GM12878 (cell line): ENCODE results near the gene ANO6. TPM values are rescaled to one million over a fixed set of nuclear protein-coding genes. Genes with fewer than 3 reads are reported as not detected.

Experiments used
- ATAC-seq: fragments of 200-7000 bp; cut with Tn5 transposase; 3 replicates; pipeline ENCODE4 v1.9.1; 2020; ENCODE audit warnings: mild to moderate bottlenecking, moderate library complexity
- BruUV-seq: library from RNA; stranded (reverse); fragments of 400-500 nt; replicated peaks from 2 replicates; lab custom pipeline; 2021; lab: Mats Ljungman, UMichigan
- CTCF ChIA-PET: fragments of 300-600 bp; sonication (Branson Sonifier 250); formaldehyde crosslinking; extraction: SDS; loops from one replicate; lab custom pipeline; 2021; ENCODE audit warnings: inconsistent platforms; lab: Yijun Ruan, JAX
- POLR2A ChIA-PET: fragments of 350-600 bp; formaldehyde crosslinking; extraction: SDS; loops from one replicate; lab custom pipeline; 2021; ENCODE audit warnings: inconsistent platforms; lab: Charles Lee
- RAD21 ChIA-PET: fragments of 300-600 bp; sonication (Branson Sonifier 250); formaldehyde crosslinking; loops from one replicate; lab custom pipeline; 2023; ENCODE audit warnings: antibody characterized with exemption; ENCODE audit not compliant: unreplicated experiment; lab: Charles Lee
- SMC1A ChIA-PET: fragments of 300-600 bp; sonication (Branson Sonifier 250); formaldehyde crosslinking; loops from one replicate; lab custom pipeline; 2023; ENCODE audit not compliant: unreplicated experiment, uncharacterized antibody; lab: Charles Lee
- DNase-seq: peaks from one replicate; pipeline ENCODE4 v3.0.0-alpha.2; 2011; ENCODE audit warnings: low read depth, low spot score
- FAIRE-seq: peaks from 3 replicates; lab custom pipeline; 2011; peaks lifted over from hg19 to GRCh38; lab: Jason Lieb, UNC
- H2AFZ ChIP-seq: 2 replicates; pipeline ENCODE4 v1.6.0; 2011; ENCODE audit warnings: low read depth, low read length, control low read depth; ENCODE audit not compliant: control insufficient read depth
- H3K27ac ChIP-seq: 2 replicates; pipeline ENCODE4 v1.5.1; 2011; ENCODE audit warnings: control low read depth; ENCODE audit not compliant: control insufficient read depth, insufficient read depth
- H3K27me3 ChIP-seq, 2 experiments: replicated peaks in 1 of 2; 2 replicates each; pipeline versions ENCODE4 v1.6.0 to v1.6.1; 2011; ENCODE audit warnings: low read length in 1 of 2; ENCODE audit not compliant: control insufficient read depth in 2 of 2, insufficient read depth in 2 of 2
- H3K36me3 ChIP-seq, 2 experiments: 2 replicates each; pipeline ENCODE4 v1.5.1; 2011; ENCODE audit warnings: low read length in 1 of 2; ENCODE audit not compliant: control insufficient read depth in 2 of 2, insufficient read depth in 2 of 2
- H3K4me1 ChIP-seq: 2 replicates; pipeline ENCODE4 v1.6.1; 2011; ENCODE audit warnings: mild to moderate bottlenecking, low read length, moderate library complexity, mixed read lengths; ENCODE audit not compliant: control insufficient read depth, insufficient read depth
- H3K4me2 ChIP-seq: 2 replicates; pipeline ENCODE4 v1.6.0; 2011; ENCODE audit warnings: control low read depth; ENCODE audit not compliant: control insufficient read depth, insufficient read depth
- H3K4me3 ChIP-seq: fragments of 200-600 bp; sonication (generic); 2 replicates; pipeline ENCODE4 v1.5.1; 2016
- H3K79me2 ChIP-seq: 2 replicates; pipeline ENCODE4 v1.6.0; 2011; ENCODE audit warnings: low read length; ENCODE audit not compliant: control insufficient read depth, insufficient read depth
- H3K9ac ChIP-seq: 2 replicates; pipeline ENCODE4 v1.8.0; 2011; ENCODE audit warnings: low read length, control low read depth, mixed read lengths; ENCODE audit not compliant: control insufficient read depth, insufficient read depth
- H3K9me3 ChIP-seq: replicated peaks from 3 replicates; pipeline ENCODE4 v1.5.1; 2011; ENCODE audit warnings: mild to moderate bottlenecking, low read length; ENCODE audit not compliant: control insufficient read depth, insufficient read depth
- H4K20me1 ChIP-seq: 2 replicates; pipeline ENCODE4 v1.6.0; 2011; ENCODE audit not compliant: control insufficient read depth, insufficient read depth
- ATF7 ChIP-seq: fragments of 450-650 bp; IDR thresholded peaks from 2 replicates; pipeline ENCODE4 v1.6.1; 2016; ENCODE audit warnings: low read depth, mild to moderate bottlenecking
- BHLHE40 ChIP-seq, 2 experiments: fragments of 450-650 bp in 1 of 2; IDR thresholded peaks; 2 replicates each; pipeline ENCODE4 v1.6.1; 2011 to 2017; ENCODE audit warnings: low read depth in 2 of 2, borderline replicate concordance in 1 of 2, improper control_type of control experiment in 1 of 2, low read length in 1 of 2, mild to moderate bottlenecking in 1 of 2
- BMI1 ChIP-seq: fragments of 450-650 bp; IDR thresholded peaks from 2 replicates; pipeline ENCODE4 v1.6.1; 2016; ENCODE audit warnings: mild to moderate bottlenecking, moderate library complexity, borderline replicate concordance
- CBFB ChIP-seq: IDR thresholded peaks from 2 replicates; pipeline ENCODE4 v1.6.1; 2016; ENCODE audit warnings: antibody characterized with exemption, low read depth
- CBX5 ChIP-seq: sonication (generic); IDR thresholded peaks from 2 replicates; pipeline ENCODE4 v1.6.1; 2016; ENCODE audit warnings: low read depth, moderate library complexity, mild to moderate bottlenecking, inconsistent platforms
- CREM ChIP-seq: IDR thresholded peaks from 2 replicates; pipeline ENCODE4 v1.6.1; 2014; ENCODE audit warnings: antibody characterized with exemption, low read depth
- HCFC1 ChIP-seq: fragments of 150-350 bp; IDR thresholded peaks from 2 replicates; pipeline ENCODE4 v1.6.1; 2014; ENCODE audit warnings: low read length
- JUND ChIP-seq: IDR thresholded peaks from 2 replicates; pipeline ENCODE4 v1.6.1; 2012; ENCODE audit warnings: low read depth, mild to moderate bottlenecking, low read length, improper control_type of control experiment, moderate library complexity
- MEF2A ChIP-seq: IDR thresholded peaks from 2 replicates; pipeline ENCODE4 v1.6.1; 2011; ENCODE audit warnings: low read depth, mild to moderate bottlenecking, low read length, moderate library complexity; ENCODE audit not compliant: insufficient read depth
- POLR2AphosphoS5 ChIP-seq: IDR thresholded peaks from 2 replicates; pipeline ENCODE4 v1.6.1; 2011; ENCODE audit warnings: mild to moderate bottlenecking, low read length, inconsistent platforms
- RB1 ChIP-seq: fragments of 450-650 bp; formaldehyde crosslinking; IDR thresholded peaks from 2 replicates; pipeline ENCODE4 v1.6.1; 2017; ENCODE audit warnings: mild to moderate bottlenecking, borderline replicate concordance
- RFX5 ChIP-seq: IDR thresholded peaks from 2 replicates; pipeline ENCODE4 v1.6.1; 2011; ENCODE audit warnings: low read depth, low read length, improper control_type of control experiment
- SREBF1 ChIP-seq: IDR thresholded peaks from 2 replicates; pipeline ENCODE4 v1.6.1; 2012; ENCODE audit warnings: mild to moderate bottlenecking, low read length
- in situ Hi-C: fragments of 300-500 bp; cut with MboI; formaldehyde crosslinking; loops from 9 replicates; pipeline ENCODE4 v1.14.3; 2018; ENCODE audit warnings: mixed read lengths
- intact Hi-C: fragments of 100-400 bp; cut with micrococcal nuclease; formaldehyde crosslinking; loops from one replicate; pipeline ENCODE4 v1.14.2; 2022; ENCODE audit not compliant: unreplicated experiment
- polyA plus RNA-seq, 11 experiments: library from polyadenylated mRNA; depleted of rRNA in 4 of 11; unstranded in 6 of 11; stranded (reverse) in 5 of 11; fragments of >200 nt; fragmentation: Nextera tagmentation in 4 of 11; fragmentation: Illumina TruSeq in 1 of 11; extraction: Ambion mirVana in 4 of 11; extraction: Trizol in 1 of 11; gene quantifications; 1 replicate in 1 of 11; 2 replicates in 10 of 11; pipeline versions ENCODE4 v1.2.1 to v1.2.3, GENCODE V29; 2011 to 2016; ENCODE audit warnings: inconsistent platforms in 2 of 11, missing spikeins in 2 of 11, low read depth in 1 of 11
- total RNA-seq, 4 experiments: library from RNA; depleted of rRNA in 3 of 4; stranded (reverse); fragments of >200 nt in 3 of 4; fragmentation: Illumina TruSeq in 1 of 4; extraction: Trizol in 1 of 4; gene quantifications; 2 replicates each; pipeline versions ENCODE4 v1.2.1 to v1.2.3, GENCODE V29; 2013 to 2021
- TF ChIP-seq, protein P1 (sequence below): IDR thresholded peaks from 2 replicates; pipeline ENCODE4 v1.6.1; 2012; ENCODE audit warnings: improper control_type of control experiment, low read depth, low read length; ENCODE audit not compliant: insufficient replicate concordance
- TF ChIP-seq, protein P2 (sequence below): IDR thresholded peaks from 2 replicates; pipeline ENCODE4 v1.6.1; 2011; ENCODE audit warnings: borderline replicate concordance, low read depth, mild to moderate bottlenecking, moderate library complexity, low read length; ENCODE audit not compliant: insufficient read depth, poor library complexity, severe bottlenecking

Gene ANO6
- total and polyA plus RNA-seq, 10 of the 15 experiments (the other 5 are each of a cell fraction or from before 2014, with no cell fraction given) = 4.6 to 30.3 (median 26.0) TPM

DNA sequence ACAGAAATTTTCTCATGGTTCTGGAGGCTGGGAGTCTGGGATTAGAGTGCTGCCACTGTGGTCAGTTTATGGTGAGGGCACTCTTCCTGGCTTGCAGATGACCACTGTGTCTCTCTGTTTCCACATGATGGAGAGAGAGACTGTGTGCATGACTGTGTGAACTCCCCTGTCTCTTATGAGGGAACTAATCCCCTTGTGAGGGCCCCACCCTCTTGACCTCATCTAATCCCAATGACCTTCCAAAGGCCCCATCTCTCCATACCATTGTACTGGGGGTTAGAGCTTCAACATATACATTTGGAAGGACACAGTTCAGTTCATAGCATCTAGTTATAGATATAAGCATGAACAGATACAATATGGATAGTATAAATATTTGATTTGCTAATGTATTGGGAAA, 31.7 kb downstream of the ANO6 start:
- no peak for TF ChIP-seq ATF7
- TF ChIP-seq RFX5 = no peak
- no peak for TF ChIP-seq BMI1
- TF ChIP-seq CBX5 = no peak
- no peak for TF ChIP-seq RB1
- no peak for TF ChIP-seq MEF2A
- TF ChIP-seq BHLHE40 (IDR thresholded peaks at IDR 0.05; ENCODE audit: borderline replicate concordance in 1 of 2, low read depth in 2 of 2, low read length in 1 of 2) = no peak
- TF ChIP-seq, protein P1, sequence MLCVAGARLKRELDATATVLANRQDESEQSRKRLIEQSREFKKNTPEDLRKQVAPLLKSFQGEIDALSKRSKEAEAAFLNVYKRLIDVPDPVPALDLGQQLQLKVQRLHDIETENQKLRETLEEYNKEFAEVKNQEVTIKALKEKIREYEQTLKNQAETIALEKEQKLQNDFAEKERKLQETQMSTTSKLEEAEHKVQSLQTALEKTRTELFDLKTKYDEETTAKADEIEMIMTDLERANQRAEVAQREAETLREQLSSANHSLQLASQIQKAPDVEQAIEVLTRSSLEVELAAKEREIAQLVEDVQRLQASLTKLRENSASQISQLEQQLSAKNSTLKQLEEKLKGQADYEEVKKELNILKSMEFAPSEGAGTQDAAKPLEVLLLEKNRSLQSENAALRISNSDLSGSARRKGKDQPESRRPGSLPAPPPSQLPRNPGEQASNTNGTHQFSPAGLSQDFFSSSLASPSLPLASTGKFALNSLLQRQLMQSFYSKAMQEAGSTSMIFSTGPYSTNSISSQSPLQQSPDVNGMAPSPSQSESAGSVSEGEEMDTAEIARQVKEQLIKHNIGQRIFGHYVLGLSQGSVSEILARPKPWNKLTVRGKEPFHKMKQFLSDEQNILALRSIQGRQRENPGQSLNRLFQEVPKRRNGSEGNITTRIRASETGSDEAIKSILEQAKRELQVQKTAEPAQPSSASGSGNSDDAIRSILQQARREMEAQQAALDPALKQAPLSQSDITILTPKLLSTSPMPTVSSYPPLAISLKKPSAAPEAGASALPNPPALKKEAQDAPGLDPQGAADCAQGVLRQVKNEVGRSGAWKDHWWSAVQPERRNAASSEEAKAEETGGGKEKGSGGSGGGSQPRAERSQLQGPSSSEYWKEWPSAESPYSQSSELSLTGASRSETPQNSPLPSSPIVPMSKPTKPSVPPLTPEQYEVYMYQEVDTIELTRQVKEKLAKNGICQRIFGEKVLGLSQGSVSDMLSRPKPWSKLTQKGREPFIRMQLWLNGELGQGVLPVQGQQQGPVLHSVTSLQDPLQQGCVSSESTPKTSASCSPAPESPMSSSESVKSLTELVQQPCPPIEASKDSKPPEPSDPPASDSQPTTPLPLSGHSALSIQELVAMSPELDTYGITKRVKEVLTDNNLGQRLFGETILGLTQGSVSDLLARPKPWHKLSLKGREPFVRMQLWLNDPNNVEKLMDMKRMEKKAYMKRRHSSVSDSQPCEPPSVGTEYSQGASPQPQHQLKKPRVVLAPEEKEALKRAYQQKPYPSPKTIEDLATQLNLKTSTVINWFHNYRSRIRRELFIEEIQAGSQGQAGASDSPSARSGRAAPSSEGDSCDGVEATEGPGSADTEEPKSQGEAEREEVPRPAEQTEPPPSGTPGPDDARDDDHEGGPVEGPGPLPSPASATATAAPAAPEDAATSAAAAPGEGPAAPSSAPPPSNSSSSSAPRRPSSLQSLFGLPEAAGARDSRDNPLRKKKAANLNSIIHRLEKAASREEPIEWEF = no peak
- TF ChIP-seq JUND = no peak
- no peak for TF ChIP-seq POLR2AphosphoS5
- TF ChIP-seq, protein P2, sequence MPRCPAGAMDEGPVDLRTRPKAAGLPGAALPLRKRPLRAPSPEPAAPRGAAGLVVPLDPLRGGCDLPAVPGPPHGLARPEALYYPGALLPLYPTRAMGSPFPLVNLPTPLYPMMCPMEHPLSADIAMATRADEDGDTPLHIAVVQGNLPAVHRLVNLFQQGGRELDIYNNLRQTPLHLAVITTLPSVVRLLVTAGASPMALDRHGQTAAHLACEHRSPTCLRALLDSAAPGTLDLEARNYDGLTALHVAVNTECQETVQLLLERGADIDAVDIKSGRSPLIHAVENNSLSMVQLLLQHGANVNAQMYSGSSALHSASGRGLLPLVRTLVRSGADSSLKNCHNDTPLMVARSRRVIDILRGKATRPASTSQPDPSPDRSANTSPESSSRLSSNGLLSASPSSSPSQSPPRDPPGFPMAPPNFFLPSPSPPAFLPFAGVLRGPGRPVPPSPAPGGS = no peak
- no peak for TF ChIP-seq HCFC1
- TF ChIP-seq SREBF1 = no peak
- TF ChIP-seq CBFB = no peak
- no peak for TF ChIP-seq CREM
- FAIRE-seq (no peak), ATAC-seq (no peak), DNase-seq (no peak)
- ChIA-PET SMC1A (interaction anchor here (1.1 kb wide), 1 partner anchor 14 kb away, joined by 3 read pairs; no protein-coding TSS in a partner anchor), RAD21 (no interaction called here), POLR2A (interaction anchor here (0.6 kb wide), 1 partner anchor 41 kb away, joined by 3 read pairs; no protein-coding TSS in a partner anchor), CTCF (no interaction called here)
- Histone ChIP-seq H3K4me1 (peaks cover 9% of the 10 kb centered on the region), H3K79me2 (peaks cover 42% of the 10 kb centered on the region), H3K4me3 (no peak overlapping the region), H4K20me1 (no peaks in the 10 kb centered on the region), H3K9ac (no peak overlapping the region), H3K27me3 (no peaks in the 10 kb centered on the region), H3K36me3 (no peaks in the 10 kb centered on the region; a peak in 1 of 4 replicates), H2AFZ (no peak overlapping the region), H3K4me2 (no peak overlapping the region), H3K27ac (no peak overlapping the region), H3K9me3 (peaks cover 5% of the 10 kb centered on the region; the same call in 2 of the 3 replicates)
- intact Hi-C loops (no loop called here), in situ Hi-C loops (no loop called here)
- BruUV-seq = no TSS peak
